GM21825 (cell line): ENCODE measurements around the gene OR1B1.
"Not testable (repeated sequence)": the region's sequence is repeated elsewhere in the genome, so short reads cannot be mapped to it uniquely, and the experiment has no call there.

ENCODE experiments used
- ATAC-seq: cut with Tn5 transposase; IDR thresholded peaks from one replicate; pipeline ENCODE4 v1.9.1; 2021; ENCODE audit warnings: mild to moderate bottlenecking, moderate library complexity; ENCODE audit not compliant: unreplicated experiment

OR1B1 gene

GRCh38 chr9:122657527-122657926 lies at the start of gene OR1B1:
Gene OR1B1, minus strand, starts transcription at chr9:122657627.
- no peak for ATAC-seq

- no peak for ATAC-seq
Measured at GRCh38 chr9:122695696-122696095, 38.3 kb upstream of the OR1B1 start.

GRCh38 chr9:122684851-122685250 lies 27.4 kb upstream of the OR1B1 start:
- ATAC-seq, result no peak

GRCh38 chr9:122672481-122672880 lies 15.1 kb upstream of the OR1B1 start:
- no peak for ATAC-seq

GRCh38 chr9:122661416-122661815 lies 4.0 kb upstream of the OR1B1 start, which contains the start of gene OR1L1:
Gene OR1L1, plus strand, starts transcription at chr9:122661716. Its CDS starts 0 bp downstream, at chr9:122661716.
- ATAC-seq, result no peak

- no peak for ATAC-seq
Measured at GRCh38 chr9:122656378-122656777, 1.0 kb downstream of the OR1B1 start.

- ATAC-seq, result no peak
Measured at GRCh38 chr9:122642226-122642625, 15.2 kb downstream of the OR1B1 start.

GRCh38 chr9:122619996-122620395 lies 37.4 kb downstream of the OR1B1 start:
- ATAC-seq, result no peak

GRCh38 chr9:122614362-122614761 lies 43.1 kb downstream of the OR1B1 start, which contains the start of gene OR1Q1:
Gene OR1Q1, plus strand, starts transcription at chr9:122614738. Its CDS starts 0 bp downstream, at chr9:122614738.
- ATAC-seq, result no peak

- ATAC-seq, result no peak
Measured at GRCh38 chr9:122609804-122610203, 47.6 kb downstream of the OR1B1 start.

GRCh38 chr9:122606587-122606986 lies 50.8 kb downstream of the OR1B1 start:
- no peak for ATAC-seq

GRCh38 chr9:122605691-122606090 lies 51.7 kb downstream of the OR1B1 start:
- no peak for ATAC-seq

- ATAC-seq, result not testable (repeated sequence)
Measured at GRCh38 chr9:122583284-122583683, 74.1 kb downstream of the OR1B1 start, which contains the start of gene OR1L8. Gene OR1L8, minus strand, starts transcription at chr9:122583384. Its CDS starts 14,907 bp downstream, at chr9:122568477.

- ATAC-seq, result no peak
Measured at GRCh38 chr9:122580360-122580759, 77.1 kb downstream of the OR1B1 start.

- no peak for ATAC-seq
Measured at GRCh38 chr9:122579874-122580273, 77.6 kb downstream of the OR1B1 start.
